ENCODE measurements around the gene WDR86. TPM values are rescaled to one million over a fixed set of nuclear protein-coding genes. Genes with fewer than 3 reads are reported as not detected.

The WDR86 gene
- total RNA-seq, 4 donors from 2014 or later: 5.4 to 11.8 (median 9.6) TPM

DNA sequence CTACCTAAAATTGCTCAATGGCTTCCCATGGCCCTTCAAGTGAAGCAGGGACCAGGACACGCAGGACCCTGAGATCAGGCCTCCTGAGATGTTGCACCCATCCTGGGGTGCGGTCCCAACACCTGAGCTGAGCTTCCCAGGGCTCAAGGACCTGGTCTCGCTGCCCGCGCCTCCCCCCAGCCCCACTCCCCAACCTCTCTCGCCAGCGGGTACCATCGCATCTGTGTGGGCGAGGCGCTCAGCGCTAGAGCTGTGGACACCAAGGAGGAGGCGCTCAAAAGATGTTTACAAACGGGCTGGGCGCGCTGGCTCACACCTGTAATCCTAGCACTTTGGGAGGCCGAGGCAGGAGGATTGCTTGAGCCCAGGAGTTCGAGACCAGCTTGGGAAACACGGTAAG lies 37.5 kb upstream of the WDR86 start:
- TF ChIP-seq POLR2AphosphoS5 (IDR thresholded peaks at IDR 0.05) (no peak), EP300 (IDR thresholded peaks at IDR 0.05) (no peak), POLR2A (IDR thresholded peaks at IDR 0.05; ENCODE audit: low read depth) (no peak)
- TF ChIP-seq, protein P1, sequence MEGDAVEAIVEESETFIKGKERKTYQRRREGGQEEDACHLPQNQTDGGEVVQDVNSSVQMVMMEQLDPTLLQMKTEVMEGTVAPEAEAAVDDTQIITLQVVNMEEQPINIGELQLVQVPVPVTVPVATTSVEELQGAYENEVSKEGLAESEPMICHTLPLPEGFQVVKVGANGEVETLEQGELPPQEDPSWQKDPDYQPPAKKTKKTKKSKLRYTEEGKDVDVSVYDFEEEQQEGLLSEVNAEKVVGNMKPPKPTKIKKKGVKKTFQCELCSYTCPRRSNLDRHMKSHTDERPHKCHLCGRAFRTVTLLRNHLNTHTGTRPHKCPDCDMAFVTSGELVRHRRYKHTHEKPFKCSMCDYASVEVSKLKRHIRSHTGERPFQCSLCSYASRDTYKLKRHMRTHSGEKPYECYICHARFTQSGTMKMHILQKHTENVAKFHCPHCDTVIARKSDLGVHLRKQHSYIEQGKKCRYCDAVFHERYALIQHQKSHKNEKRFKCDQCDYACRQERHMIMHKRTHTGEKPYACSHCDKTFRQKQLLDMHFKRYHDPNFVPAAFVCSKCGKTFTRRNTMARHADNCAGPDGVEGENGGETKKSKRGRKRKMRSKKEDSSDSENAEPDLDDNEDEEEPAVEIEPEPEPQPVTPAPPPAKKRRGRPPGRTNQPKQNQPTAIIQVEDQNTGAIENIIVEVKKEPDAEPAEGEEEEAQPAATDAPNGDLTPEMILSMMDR (IDR thresholded peaks at IDR 0.05): no peak
- H3K9me3 ChIP-seq: no peaks in the 10 kb centered on the region
- H3K36me3 ChIP-seq: no peaks in the 10 kb centered on the region
- intact Hi-C loops (cut with DNase I): loop anchor here (5.0 kb wide), 1 partner anchor 130 kb away; no protein-coding TSS in a partner anchor
- H3K4me3 ChIP-seq: no peak overlapping the region
- no peaks in the 10 kb centered on the region for H3K27me3 ChIP-seq
- no peak for DNase-seq (ENCODE audit: extremely low spot score)
- peaks cover 6 to 14% (median 12%) of the 10 kb centered on the region in 4 donors for H3K4me1 ChIP-seq
- no peak overlapping the region for H3K27ac ChIP-seq (replicated peaks in 1 of 4)
- 92% methylated on average over 18 of the region's 18 CpGs for WGBS

- no peak for DNase-seq (ENCODE audit: extremely low spot score)
- Histone ChIP-seq H3K4me1 (peaks cover 6 to 20% (median 15%) of the 10 kb centered on the region in 4 donors), H3K27ac (replicated peaks in 1 of 4) (no peak overlapping the region), H3K4me3 (no peak overlapping the region), H3K9me3 (no peaks in the 10 kb centered on the region), H3K27me3 (no peaks in the 10 kb centered on the region), H3K36me3 (no peaks in the 10 kb centered on the region)
- WGBS: 89% methylated on average over 2 of the region's 2 CpGs
- TF ChIP-seq, protein P1 (IDR thresholded peaks at IDR 0.05): no peak
- TF ChIP-seq POLR2AphosphoS5 (IDR thresholded peaks at IDR 0.05): no peak
- no peak for TF ChIP-seq POLR2A (IDR thresholded peaks at IDR 0.05; ENCODE audit: low read depth)
- no peak for TF ChIP-seq EP300 (IDR thresholded peaks at IDR 0.05)
- intact Hi-C loops (cut with DNase I): loop anchor here (5.0 kb wide), 1 partner anchor 129 kb away; no protein-coding TSS in a partner anchor
Measured at GRCh38 chr7:151446412-151446811, 36.6 kb upstream of the WDR86 start.

GRCh38 chr7:151444632-151445031 lies 34.8 kb upstream of the WDR86 start:
- Histone ChIP-seq H3K27ac (replicated peaks in 1 of 4) (no peak overlapping the region), H3K9me3 (no peaks in the 10 kb centered on the region), H3K27me3 (peaks cover 0 to 14% (median 0%) of the 10 kb centered on the region in 4 donors), H3K36me3 (no peaks in the 10 kb centered on the region), H3K4me3 (no peak overlapping the region), H3K4me1 (peaks cover 21 to 37% (median 33%) of the 10 kb centered on the region in 4 donors)
- 88% methylated on average over 1 of the region's 1 CpG for WGBS
- intact Hi-C loops (cut with DNase I): loop anchor here (5.0 kb wide), 1 partner anchor 127 kb away; no protein-coding TSS in a partner anchor
- no peak for TF ChIP-seq POLR2A (IDR thresholded peaks at IDR 0.05; ENCODE audit: low read depth)
- TF ChIP-seq POLR2AphosphoS5 (IDR thresholded peaks at IDR 0.05): no peak
- TF ChIP-seq, protein P1 (IDR thresholded peaks at IDR 0.05): no peak
- no peak for TF ChIP-seq EP300 (IDR thresholded peaks at IDR 0.05)
- DNase-seq (ENCODE audit: extremely low spot score): no peak

DNA sequence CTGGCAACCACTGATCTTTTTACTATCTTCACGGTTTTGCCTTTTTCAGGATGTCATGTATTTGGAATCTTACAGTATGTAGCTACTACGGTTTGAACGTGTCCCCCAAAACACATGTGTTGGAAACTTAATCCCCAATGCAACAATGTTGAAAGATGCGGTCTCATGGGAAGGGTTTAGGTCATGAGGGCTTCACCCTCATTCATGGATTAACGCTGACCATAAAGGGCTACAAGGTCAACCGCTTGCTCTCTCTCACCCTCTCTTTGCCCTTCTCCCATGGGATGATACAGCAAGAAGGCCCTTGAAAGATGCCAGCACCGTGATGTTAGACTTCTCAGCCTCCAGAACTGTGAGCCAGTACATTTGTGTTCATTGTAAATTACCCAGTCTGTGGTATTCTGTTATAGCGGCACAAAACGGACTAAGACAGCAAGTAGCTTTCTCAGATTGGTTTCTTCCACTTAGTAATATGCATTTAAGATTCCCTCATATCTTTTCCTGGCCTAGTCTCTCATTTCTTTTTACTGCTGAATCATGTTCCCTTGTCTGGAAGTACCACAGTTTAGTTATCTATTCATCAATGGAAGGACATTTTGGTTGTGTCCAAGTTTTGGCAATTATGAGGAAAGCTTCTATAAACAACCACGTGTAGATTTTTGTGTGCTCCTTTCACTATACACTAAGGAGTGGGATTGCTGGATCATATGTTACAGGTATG lies 33.1 kb upstream of the WDR86 start:
- H3K4me3 ChIP-seq: no peak overlapping the region
- intact Hi-C loops (cut with DNase I): no loop called here

More for the DNA sequence above, 33.1 kb upstream of the WDR86 start:
- H3K9me3 ChIP-seq: no peaks in the 10 kb centered on the region
- DNase-seq (ENCODE audit: extremely low spot score): no peak
- H3K27me3 ChIP-seq: peaks cover 0 to 23% (median 3%) of the 10 kb centered on the region in 4 donors
- H3K27ac ChIP-seq (replicated peaks in 1 of 4): peak overlapping the region in 1 of 4 donors; percentile 6
- peaks cover 20 to 33% (median 31%) of the 10 kb centered on the region in 4 donors for H3K4me1 ChIP-seq
- 85% methylated on average over 10 of the region's 10 CpGs for WGBS
- TF ChIP-seq POLR2AphosphoS5 (IDR thresholded peaks at IDR 0.05) (no peak), EP300 (IDR thresholded peaks at IDR 0.05) (no peak), POLR2A (IDR thresholded peaks at IDR 0.05; ENCODE audit: low read depth) (no peak)
- TF ChIP-seq, protein P1 (IDR thresholded peaks at IDR 0.05): no peak
- H3K36me3 ChIP-seq: no peaks in the 10 kb centered on the region

Measured in esophagus muscularis mucosa (tissue), 4 donors.